ENCODE results near the gene MSL3B.

- no peak for TF ChIP-seq CTCF (IDR thresholded peaks at IDR 0.05)
- no peak for TF ChIP-seq POLR2A (IDR thresholded peaks at IDR 0.05; ENCODE audit: low read depth)
- TF ChIP-seq POLR2AphosphoS5 (IDR thresholded peaks at IDR 0.05): no peak
Observed at GRCh38 chr2:233871432-233871831, 3.2 kb upstream of the MSL3B start.

Data from esophagus muscularis mucosa (tissue), 3 donors.